Muscle of leg (tissue), 16 donors: ENCODE measurements around the gene GPR108. TPM values are rescaled to one million over a fixed set of nuclear protein-coding genes. Genes with fewer than 3 reads are reported as not detected.
"Not testable (repeated sequence)": the region's sequence is repeated elsewhere in the genome, so short reads cannot be mapped to it uniquely, and the experiment has no call there.

Experiments used
- DNase-seq: peaks from one replicate; pipeline ENCODE4 v3.0.0; 2013
- H3K27ac ChIP-seq: one replicate; pipeline ENCODE4 v1.5.1; 2013; ENCODE audit warnings: mild to moderate bottlenecking, low read length, control low read depth
- H3K27me3 ChIP-seq: one replicate; pipeline ENCODE4 v1.6.1; 2013; ENCODE audit warnings: low read length; ENCODE audit not compliant: control insufficient read depth, insufficient read depth
- H3K36me3 ChIP-seq: one replicate; pipeline ENCODE4 v1.6.1; 2013; ENCODE audit warnings: low read length; ENCODE audit not compliant: control insufficient read depth, insufficient read depth
- H3K4me1 ChIP-seq: one replicate; pipeline ENCODE4 v1.6.1; 2013; ENCODE audit warnings: low read length; ENCODE audit not compliant: control insufficient read depth, insufficient read depth
- H3K4me3 ChIP-seq: one replicate; pipeline ENCODE4 v1.5.1; 2013; ENCODE audit warnings: low read length, control low read depth
- H3K9me3 ChIP-seq: replicated peaks from 2 replicates; pipeline ENCODE4 v1.6.1; 2013; ENCODE audit warnings: low read depth, low read length; ENCODE audit not compliant: control insufficient read depth
- WGBS: methylation state at CpG from one replicate; pipeline ENCODE4 v1.1.5; 2013; ENCODE audit warnings: missing lambda C conversion rate; ENCODE audit not compliant: insufficient coverage; 5-methylcytosine and 5-hydroxymethylcytosine counted together
- long read RNA-seq, 11 donors: transcript quantifications; one replicate each; lab custom pipeline, GENCODE V29; 2026
- polyA plus RNA-seq, 8 donors: library from polyadenylated mRNA; unstranded; fragments of 120-200 nt; gene quantifications; one replicate each; pipeline versions ENCODE4 v1.2.1 to v1.2.3, GENCODE V29; 2013; ENCODE audit warnings: inconsistent platforms in 1 of 8, low replicate concordance in 1 of 8; ENCODE audit not compliant: insufficient read length in 8 of 8, insufficient read depth in 1 of 8
- total RNA-seq: library from RNA; stranded (reverse); fragments of 120-200 nt; gene quantifications from one replicate; pipeline ENCODE4 v1.2.4, GENCODE V29; 2013

Gene GPR108
- total RNA-seq = 20.9 TPM
- 10 to 100 TPM; 23.5 to 37.1 (median 25.8) TPM for polyA plus RNA-seq
- long read RNA-seq, donor 1, partial matches to known transcripts = 0 of 3 reads
- long read RNA-seq, donor 1, other reads (novel, unspliced or antisense) = 0 of 3 reads
- long read RNA-seq, donor 2, partial matches to known transcripts = 0 of 1 reads
- long read RNA-seq, donor 2, other reads (novel, unspliced or antisense) = 0 of 1 reads
- long read RNA-seq, donor 3, partial matches to known transcripts = 0 of 5 reads
- long read RNA-seq, donor 3, other reads (novel, unspliced or antisense) = 0 of 5 reads
- long read RNA-seq, donor 4, partial matches to known transcripts = 0 of 3 reads
- long read RNA-seq, donor 4, other reads (novel, unspliced or antisense) = 0 of 3 reads
- long read RNA-seq, donor 5, transcript GPR108-201 (18 exons, 2,057 nt) = major isoform, 12 of 18 reads
- long read RNA-seq, donor 5, partial matches to known transcripts = 0 of 18 reads
- long read RNA-seq, donor 5, other reads (novel, unspliced or antisense) = 0 of 18 reads
- long read RNA-seq, donor 6, partial matches to known transcripts = 0 of 3 reads
- long read RNA-seq, donor 6, other reads (novel, unspliced or antisense) = 0 of 3 reads
- long read RNA-seq, donor 7, partial matches to known transcripts = 0 of 8 reads
- long read RNA-seq, donor 7, other reads (novel, unspliced or antisense) = 0 of 8 reads
- long read RNA-seq, donor 8, partial matches to known transcripts = 0 of 4 reads
- long read RNA-seq, donor 8, other reads (novel, unspliced or antisense) = 0 of 4 reads
- long read RNA-seq, donor 9, partial matches to known transcripts = 0 of 5 reads
- long read RNA-seq, donor 9, other reads (novel, unspliced or antisense) = 0 of 5 reads
- long read RNA-seq, donor 10, partial matches to known transcripts = 8 of 10 reads
- long read RNA-seq, donor 10, other reads (novel, unspliced or antisense) = 0 of 10 reads
- long read RNA-seq, donor 11, partial matches to known transcripts = 0 of 5 reads
- long read RNA-seq, donor 11, other reads (novel, unspliced or antisense) = 0 of 5 reads

DNA sequence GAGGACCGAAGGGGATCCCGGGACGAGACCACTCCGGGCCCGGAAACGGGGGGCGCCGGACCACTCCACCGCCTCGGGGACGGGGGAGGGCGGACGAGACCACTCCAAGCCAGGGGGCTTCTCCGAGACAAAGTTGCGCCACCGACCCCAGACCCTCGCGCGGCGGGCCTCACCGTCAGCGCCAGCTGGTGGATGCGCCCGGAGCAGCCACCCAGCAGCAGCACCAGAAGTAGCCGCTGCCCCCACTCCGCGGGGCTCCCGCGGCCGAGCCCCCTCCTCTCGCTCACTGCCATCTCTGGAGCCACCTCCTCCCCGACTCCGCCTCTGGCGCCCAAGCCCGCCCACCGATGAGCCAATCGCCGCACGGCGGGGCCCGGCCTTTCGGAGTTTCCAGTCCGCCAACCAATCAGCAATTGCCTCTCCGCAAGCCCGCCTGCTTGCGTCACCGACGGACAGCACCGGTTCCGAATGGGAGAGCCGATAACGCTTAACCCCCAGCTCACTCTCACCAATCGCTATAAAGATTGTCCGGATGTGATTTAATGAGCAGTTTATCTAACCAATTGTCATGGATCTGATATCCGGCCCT is at the start of gene GPR108:
GPR108 (minus strand) TSS at position 297 of the 589 bp plus-strand sequence; CDS start at position 293, 4 bp downstream.
- H3K36me3 ChIP-seq = peaks cover 18% of the 10 kb centered on the region
- no peaks in the 10 kb centered on the region for H3K9me3 ChIP-seq
- peak; percentile 100 for DNase-seq
- whole genome bisulfite sequencing = under 1% methylated on average over 49 of the region's 55 CpGs
- peak within 1 kb of the TSS; percentile 98 for H3K27ac ChIP-seq
- no peaks in the 10 kb centered on the region for H3K27me3 ChIP-seq
- peak within 1 kb of the TSS; percentile 83 for H3K4me3 ChIP-seq
- H3K4me1 ChIP-seq = peaks cover 44% of the 10 kb centered on the region

DNA sequence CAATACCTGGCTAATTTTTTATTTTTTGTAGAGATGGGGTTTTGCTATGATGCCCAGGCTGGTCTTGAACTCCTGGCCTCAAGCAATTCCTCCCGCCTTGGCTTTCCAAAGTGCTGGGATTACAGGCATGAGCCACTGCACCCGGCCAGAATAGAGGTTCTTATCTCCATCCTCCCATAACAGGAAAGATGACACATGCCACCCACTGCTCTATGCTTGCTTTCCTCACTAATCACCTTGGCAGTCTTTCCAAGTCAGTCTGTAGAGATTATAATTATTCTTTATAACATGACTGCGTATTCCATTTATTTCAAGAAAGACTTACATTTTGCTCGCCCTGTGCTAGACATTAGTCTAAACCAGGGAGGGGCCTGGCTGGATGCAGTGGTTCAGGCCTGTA is 41.8 kb upstream of the GPR108 start:
- 100% methylated on average over 1 of the region's 4 CpGs for WGBS
- Histone ChIP-seq H3K27me3 (no peaks in the 10 kb centered on the region), H3K4me3 (no peak overlapping the region), H3K27ac (no peak overlapping the region), H3K4me1 (no peaks in the 10 kb centered on the region), H3K9me3 (no peaks in the 10 kb centered on the region), H3K36me3 (no peaks in the 10 kb centered on the region)
- no peak for DNase-seq

DNA sequence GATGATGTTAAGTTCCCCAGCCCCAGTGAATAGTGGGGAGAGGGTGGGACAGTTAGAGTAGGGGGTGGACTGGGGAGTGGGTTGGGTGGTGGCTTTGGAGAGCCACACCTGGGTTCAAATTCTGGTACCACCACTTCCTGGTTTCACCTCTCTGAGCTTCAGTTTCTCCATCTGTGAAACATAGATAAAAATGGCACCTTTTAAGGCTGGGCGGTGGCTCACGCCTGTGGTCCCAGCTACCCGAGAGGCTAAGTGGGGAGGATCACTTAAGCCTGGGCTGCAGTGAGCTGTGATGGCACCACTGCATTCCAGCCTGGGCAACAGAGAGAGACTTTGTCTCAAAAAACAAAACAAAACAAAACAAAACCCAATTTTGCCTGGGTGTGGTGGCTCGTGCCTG is 41.0 kb upstream of the GPR108 start:
- no peak overlapping the region for H3K27ac ChIP-seq
- WGBS = 60% methylated on average over 1 of the region's 4 CpGs
- H3K4me3 ChIP-seq = no peak overlapping the region
- no peaks in the 10 kb centered on the region for H3K27me3 ChIP-seq
- no peaks in the 10 kb centered on the region for H3K36me3 ChIP-seq
- DNase-seq = no peak
- H3K4me1 ChIP-seq = no peaks in the 10 kb centered on the region
- H3K9me3 ChIP-seq = no peaks in the 10 kb centered on the region

DNA sequence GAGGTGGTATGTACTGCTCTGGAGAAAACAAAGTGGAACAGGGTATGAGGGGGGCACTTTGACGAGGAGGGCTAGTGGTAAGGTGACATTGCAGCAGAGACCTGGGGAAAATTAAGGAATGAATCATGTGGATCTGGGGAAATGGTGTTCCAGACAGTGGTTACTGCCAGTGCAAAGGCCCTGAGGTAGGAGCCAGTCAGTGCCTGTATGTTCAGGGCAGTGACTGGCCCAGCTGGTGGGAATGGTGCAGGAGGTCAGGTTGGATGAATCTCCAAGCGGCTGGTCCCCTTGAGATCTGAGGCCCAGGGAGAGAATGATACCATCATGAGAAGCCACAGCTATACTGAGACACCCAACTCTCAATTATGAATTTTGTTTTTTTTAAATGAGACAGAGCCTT is 40.1 kb upstream of the GPR108 start:
- WGBS = 86% methylated on average over 1 of the region's 2 CpGs
- H3K4me3 ChIP-seq = no peak overlapping the region
- no peak for DNase-seq
- H3K4me1 ChIP-seq = no peaks in the 10 kb centered on the region
- no peaks in the 10 kb centered on the region for H3K27me3 ChIP-seq
- no peaks in the 10 kb centered on the region for H3K36me3 ChIP-seq
- no peak overlapping the region for H3K27ac ChIP-seq
- no peaks in the 10 kb centered on the region for H3K9me3 ChIP-seq

DNA sequence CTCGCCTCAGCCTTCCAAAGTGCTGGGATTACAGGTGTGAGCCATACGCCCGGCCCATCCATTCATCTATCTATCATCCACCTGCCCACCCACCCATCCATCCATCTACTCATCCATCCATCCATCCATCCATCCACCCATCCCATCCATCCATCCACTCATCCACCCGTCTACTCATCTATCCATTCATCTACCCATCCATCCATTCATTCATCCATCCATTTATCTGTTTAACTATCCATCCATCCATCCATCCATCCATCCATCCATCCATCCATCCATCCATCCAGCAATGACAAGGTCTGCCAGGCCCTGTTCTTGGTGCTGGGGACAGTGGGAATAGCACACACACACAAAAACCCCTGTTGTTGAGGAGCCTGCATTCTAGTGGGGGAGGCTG is 39.6 kb upstream of the GPR108 start:
- Histone ChIP-seq H3K4me1 (no peaks in the 10 kb centered on the region), H3K27me3 (no peaks in the 10 kb centered on the region), H3K27ac (no peak overlapping the region), H3K9me3 (no peaks in the 10 kb centered on the region), H3K4me3 (no peak overlapping the region), H3K36me3 (no peaks in the 10 kb centered on the region)
- 93% methylated on average over 4 of the region's 4 CpGs for WGBS
- no peak for DNase-seq

DNA sequence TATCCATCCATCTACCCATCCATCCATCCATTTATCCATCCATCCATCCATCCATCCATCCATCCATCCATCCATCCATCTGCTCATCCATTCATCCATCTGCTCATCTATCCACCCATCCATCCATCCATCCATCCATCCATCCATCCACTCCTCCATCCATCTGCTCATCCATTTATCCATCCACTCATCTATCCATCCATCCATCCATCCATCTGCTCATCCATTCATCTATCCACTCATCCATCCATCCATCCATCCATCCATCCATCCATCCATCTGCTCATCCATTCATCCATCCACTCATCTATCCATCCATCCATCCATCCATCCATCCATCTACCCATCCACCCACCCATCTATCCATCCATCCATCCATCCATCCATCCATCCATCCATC is 38.7 kb upstream of the GPR108 start:
- not testable (repeated sequence) for H3K4me3 ChIP-seq, H3K27me3 ChIP-seq, H3K27ac ChIP-seq, H3K9me3 ChIP-seq, H3K36me3 ChIP-seq, DNase-seq, H3K4me1 ChIP-seq

DNA sequence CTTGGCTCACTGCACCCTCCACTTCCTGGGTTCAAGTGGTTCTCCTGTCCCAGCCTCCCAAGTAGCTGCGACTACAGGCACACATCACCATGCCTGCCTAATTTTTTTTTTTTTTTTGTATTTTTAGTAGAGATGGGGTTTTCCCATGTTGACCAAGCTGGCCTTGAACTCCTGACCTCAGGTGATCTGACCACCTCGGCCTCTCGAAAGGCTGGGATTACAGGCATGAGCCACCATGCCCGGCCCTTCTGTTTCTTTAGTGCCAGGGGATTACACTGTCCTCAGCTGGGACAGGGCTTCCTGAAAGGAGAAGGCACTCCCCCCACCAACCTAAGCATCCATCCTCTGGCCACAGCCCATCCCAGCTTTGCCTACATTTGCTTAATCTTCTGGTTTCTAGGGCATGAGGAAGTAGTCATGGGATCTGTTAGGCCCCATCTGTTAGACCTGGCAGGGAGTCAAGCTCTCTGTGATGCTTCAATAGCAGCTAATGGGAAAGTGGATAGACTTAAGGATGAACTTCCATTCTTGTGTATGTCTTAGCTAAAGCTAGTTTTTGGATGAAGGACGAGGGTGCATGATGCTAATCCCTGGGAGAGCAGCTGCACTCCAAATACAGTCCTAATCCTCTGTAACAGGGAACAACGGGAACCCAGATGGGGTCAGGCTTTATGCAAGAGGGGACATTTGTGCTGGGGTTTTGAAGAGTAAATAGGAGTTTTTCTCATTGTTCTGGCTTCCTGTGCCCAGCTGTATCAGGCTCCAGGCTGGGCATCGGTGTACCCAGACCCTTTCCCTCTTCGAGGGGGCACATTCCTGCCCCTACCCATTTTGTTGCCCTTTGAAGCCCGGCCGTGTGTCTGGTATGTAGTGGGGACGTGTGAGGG is 37.7 kb upstream of the GPR108 start:
- no peaks in the 10 kb centered on the region for H3K9me3 ChIP-seq
- H3K4me1 ChIP-seq = no peaks in the 10 kb centered on the region
- DNase-seq = peak; percentile 58
- WGBS = 75% methylated on average over 6 of the region's 11 CpGs
- H3K27me3 ChIP-seq = no peaks in the 10 kb centered on the region
- no peak overlapping the region for H3K27ac ChIP-seq
- no peak overlapping the region for H3K4me3 ChIP-seq
- no peaks in the 10 kb centered on the region for H3K36me3 ChIP-seq

DNA sequence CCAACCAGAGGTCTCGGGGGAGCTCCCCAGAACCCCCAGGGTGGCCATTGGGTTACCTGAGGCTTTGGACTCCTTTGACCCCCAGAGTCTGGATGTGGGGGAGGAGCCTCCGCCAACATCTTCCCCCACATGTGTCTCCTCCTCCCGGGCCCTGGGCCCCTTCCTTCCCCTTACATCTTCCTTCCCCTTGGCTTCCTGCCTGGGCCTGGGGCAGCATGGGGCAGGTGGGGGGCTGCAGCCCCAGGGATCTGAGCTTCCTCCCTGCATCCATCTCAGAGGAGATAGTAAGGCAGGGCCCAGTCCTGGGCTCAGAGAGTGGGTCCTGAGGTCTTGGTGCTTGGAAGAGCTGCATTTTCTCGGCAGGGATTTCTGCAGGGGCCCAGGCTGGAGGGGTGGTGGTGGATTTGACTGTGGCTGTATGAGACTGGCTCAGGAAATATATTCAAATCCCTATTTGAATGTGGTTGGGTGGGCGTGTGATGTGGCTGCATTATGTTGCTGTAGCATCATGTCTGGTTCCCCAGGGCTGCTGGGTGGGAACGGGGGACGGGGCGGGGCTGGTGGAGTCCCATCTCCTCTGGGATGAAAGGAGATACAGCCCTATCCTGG is 36.0 kb upstream of the GPR108 start:
- no peak overlapping the region for H3K27ac ChIP-seq
- no peaks in the 10 kb centered on the region for H3K4me1 ChIP-seq
- H3K4me3 ChIP-seq = peak overlapping the region; percentile 39
- no peaks in the 10 kb centered on the region for H3K9me3 ChIP-seq
- peak; percentile 56 for DNase-seq
- H3K36me3 ChIP-seq = no peaks in the 10 kb centered on the region
- 54% methylated on average over 5 of the region's 8 CpGs for WGBS
- no peaks in the 10 kb centered on the region for H3K27me3 ChIP-seq

DNA sequence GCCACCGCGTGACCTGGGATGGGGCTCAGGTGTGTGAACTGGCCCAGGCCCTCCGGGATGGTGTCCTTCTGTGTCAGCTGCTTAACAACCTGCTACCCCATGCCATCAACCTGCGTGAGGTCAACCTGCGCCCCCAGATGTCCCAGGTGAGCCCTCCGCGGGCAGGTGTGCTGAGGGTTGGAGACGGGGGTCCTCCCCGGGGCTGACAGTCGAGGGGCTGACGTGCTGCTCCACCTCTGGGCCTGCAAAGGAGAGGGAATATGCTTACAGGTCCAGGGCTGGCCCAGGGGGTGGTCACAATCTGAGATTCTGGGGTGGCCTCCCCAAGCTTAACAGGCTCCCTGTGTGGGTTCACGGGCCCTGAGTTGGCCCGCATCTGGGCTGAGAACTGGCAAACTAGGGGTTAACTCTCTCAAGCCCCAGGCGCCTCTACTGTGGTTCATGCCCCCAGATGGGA is 35.5 kb upstream of the GPR108 start:
- Histone ChIP-seq H3K4me3 (peak overlapping the region; percentile 39), H3K9me3 (no peaks in the 10 kb centered on the region), H3K36me3 (no peaks in the 10 kb centered on the region), H3K27ac (no peak overlapping the region), H3K27me3 (peaks cover 4% of the 10 kb centered on the region), H3K4me1 (no peaks in the 10 kb centered on the region)
- 59% methylated on average over 11 of the region's 14 CpGs for WGBS
- no peak for DNase-seq
